Measurements from ENCODE around the gene BMF.

The BMF gene

GRCh38 chr15:40059821-40060220 is 48.9 kb downstream of the BMF start:
- DNase-seq (ENCODE audit: low read depth, low spot score): no peak
- in situ Hi-C loops (cut with HindIII; ENCODE audit: low sequenced_read_pairs): no loop called here
- H3K4me3 ChIP-seq (ENCODE audit: low read depth, low read length): no peak overlapping the region
- TF ChIP-seq CTCF (IDR thresholded peaks at IDR 0.05; ENCODE audit: low read depth, low read length): no peak

- TF ChIP-seq CTCF (IDR thresholded peaks at IDR 0.05; ENCODE audit: low read depth, low read length): no peak
- H3K4me3 ChIP-seq (ENCODE audit: low read depth, low read length): no peak overlapping the region
- DNase-seq (ENCODE audit: low read depth, low spot score): peak; percentile 46
- in situ Hi-C loops (cut with HindIII; ENCODE audit: low sequenced_read_pairs): no loop called here
Observed at GRCh38 chr15:40058476-40059140, 50.1 kb downstream of the BMF start.

- TF ChIP-seq CTCF (IDR thresholded peaks at IDR 0.05; ENCODE audit: low read depth, low read length): no peak
- no peak for DNase-seq (ENCODE audit: low read depth, low spot score)
- in situ Hi-C loops (cut with HindIII; ENCODE audit: low sequenced_read_pairs): no loop called here
- H3K4me3 ChIP-seq (ENCODE audit: low read depth, low read length): no peak overlapping the region
Observed at GRCh38 chr15:40055576-40056293, 52.9 kb downstream of the BMF start.

GRCh38 chr15:40054855-40055575 is 53.7 kb downstream of the BMF start:
- H3K4me3 ChIP-seq (ENCODE audit: low read depth, low read length): no peak overlapping the region
- DNase-seq (ENCODE audit: low read depth, low spot score): peak; percentile 59
- in situ Hi-C loops (cut with HindIII; ENCODE audit: low sequenced_read_pairs): no loop called here
- TF ChIP-seq CTCF (IDR thresholded peaks at IDR 0.05; ENCODE audit: low read depth, low read length): no peak

GRCh38 chr15:40054605-40054854 is 54.1 kb downstream of the BMF start:
- in situ Hi-C loops (cut with HindIII; ENCODE audit: low sequenced_read_pairs): no loop called here
- no peak for TF ChIP-seq CTCF (IDR thresholded peaks at IDR 0.05; ENCODE audit: low read depth, low read length)
- H3K4me3 ChIP-seq (ENCODE audit: low read depth, low read length): no peak overlapping the region
- no peak for DNase-seq (ENCODE audit: low read depth, low spot score)

- no peak for TF ChIP-seq CTCF (IDR thresholded peaks at IDR 0.05; ENCODE audit: low read depth, low read length)
- H3K4me3 ChIP-seq (ENCODE audit: low read depth, low read length): no peak overlapping the region
- in situ Hi-C loops (cut with HindIII; ENCODE audit: low sequenced_read_pairs): no loop called here
- DNase-seq (ENCODE audit: low read depth, low spot score): peak; percentile 20
Observed at GRCh38 chr15:40053831-40054604, 54.7 kb downstream of the BMF start.

All from astrocyte of the spinal cord (primary cell).